GM03348 (cell line): ENCODE measurements around the gene HTATIP2.
A peak's percentile ranks its signal among the peaks of the same experiment; 100 is the strongest.
"Not testable (repeated sequence)": the region's sequence is repeated elsewhere in the genome, so short reads cannot be mapped to it uniquely, and the experiment has no call there.

ENCODE experiments used
- DNase-seq: peaks from one replicate; pipeline ENCODE4 v3.0.0; 2012; ENCODE audit warnings: low spot score

HTATIP2 gene

DNA sequence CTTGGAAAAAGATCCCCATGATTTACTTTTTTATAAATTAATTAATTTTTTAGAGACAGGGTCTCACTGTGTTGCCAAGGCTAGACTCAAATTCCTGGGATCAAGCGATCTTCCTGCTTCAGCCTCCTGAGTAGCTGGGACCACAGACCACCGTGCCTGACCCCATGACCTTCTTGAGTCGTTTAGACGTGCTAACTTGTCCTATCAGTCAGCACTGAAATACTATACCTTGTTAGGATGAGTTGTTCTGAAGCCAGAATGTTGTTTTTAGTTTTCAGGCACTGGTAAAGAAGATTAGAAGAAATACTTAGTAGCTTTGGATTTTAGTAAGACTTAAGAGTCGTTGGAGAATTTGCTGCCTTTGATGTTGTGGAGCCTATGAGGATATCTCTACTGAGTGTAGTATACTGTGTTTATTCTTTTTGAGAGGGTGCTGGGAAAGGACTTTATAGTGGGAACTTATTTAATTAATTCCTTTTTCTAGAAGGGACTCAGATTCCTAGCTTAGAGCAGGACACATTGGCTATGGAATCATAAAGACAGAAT, 8.6 kb downstream of the HTATIP2 start:
- DNase-seq, result no peak

DNA sequence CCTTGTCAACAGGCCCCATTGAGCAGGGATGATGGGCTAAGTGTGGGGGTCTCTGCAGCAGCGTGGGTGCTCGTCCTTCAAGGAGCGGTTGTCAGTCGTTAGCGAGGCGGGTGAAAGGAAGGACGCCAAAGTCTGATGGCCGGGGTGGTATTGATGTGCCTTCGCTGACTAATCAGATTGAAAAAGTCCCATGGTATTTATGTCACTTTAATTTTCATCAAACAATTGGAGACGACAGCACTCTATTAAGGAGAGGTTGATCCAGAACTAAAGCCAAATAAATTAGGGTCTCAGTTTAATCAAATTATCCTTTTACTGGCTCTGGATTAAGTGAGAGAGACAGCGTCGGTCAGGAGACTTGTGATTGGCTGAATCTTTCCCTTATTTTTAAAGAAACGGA, 9.6 kb downstream of the HTATIP2 start:
- no peak for DNase-seq

DNA sequence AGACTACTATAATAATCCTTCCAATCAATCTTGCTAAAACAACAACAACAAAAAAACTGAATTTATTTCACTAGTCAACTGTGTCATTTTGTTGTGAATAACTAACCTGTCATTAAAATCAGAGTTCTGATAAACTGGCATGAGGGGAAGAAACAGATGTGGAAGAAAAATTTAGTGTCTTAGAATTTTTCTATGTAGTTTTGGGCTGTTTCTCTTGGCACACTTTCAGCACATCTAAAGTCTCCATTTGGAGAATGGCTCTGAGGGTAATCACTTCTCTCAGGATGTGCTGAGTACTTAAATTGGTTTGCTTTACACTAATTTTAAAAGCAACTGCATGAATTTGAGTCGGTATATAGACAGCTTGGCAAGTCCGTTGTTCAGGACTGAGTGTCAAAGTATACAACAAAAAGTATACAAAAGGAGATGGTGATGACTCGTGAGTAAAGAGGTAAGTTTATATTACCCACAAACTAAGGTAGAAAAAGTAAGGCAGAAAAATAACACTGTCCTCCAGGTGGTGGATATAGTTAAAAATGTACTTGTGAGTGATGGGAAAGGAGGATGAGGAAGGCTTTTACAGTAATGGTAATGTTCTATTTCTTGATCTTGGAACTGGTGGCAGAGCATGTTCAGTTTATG, 10.2 kb downstream of the HTATIP2 start:
- DNase-seq, result no peak

DNA sequence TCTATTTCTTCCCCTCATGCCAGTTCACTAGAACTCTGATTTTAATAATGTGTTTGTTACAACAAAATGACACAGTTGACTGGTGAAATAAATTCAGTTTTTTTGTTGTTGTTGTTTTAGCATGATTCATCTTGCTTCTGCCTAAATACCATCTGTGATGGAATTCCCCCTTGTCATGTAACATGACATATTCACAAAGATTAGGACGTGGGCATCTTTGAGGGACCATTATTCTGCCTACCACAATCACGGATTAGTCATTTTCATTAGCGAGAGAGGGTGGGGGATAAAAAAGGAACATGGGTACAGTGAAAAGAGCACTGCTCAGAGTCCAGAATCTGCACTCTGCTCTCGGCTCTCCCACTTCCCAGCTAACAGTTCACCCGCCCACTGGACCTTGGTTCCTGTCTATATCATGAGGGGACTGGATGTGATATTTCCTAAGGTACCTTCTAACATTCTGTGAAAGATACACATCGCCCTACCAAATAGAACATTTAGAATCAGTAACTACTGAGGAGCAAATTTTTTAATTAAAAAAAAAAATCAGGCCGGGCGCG, 11.3 kb downstream of the HTATIP2 start:
- DNase-seq, result no peak

DNA sequence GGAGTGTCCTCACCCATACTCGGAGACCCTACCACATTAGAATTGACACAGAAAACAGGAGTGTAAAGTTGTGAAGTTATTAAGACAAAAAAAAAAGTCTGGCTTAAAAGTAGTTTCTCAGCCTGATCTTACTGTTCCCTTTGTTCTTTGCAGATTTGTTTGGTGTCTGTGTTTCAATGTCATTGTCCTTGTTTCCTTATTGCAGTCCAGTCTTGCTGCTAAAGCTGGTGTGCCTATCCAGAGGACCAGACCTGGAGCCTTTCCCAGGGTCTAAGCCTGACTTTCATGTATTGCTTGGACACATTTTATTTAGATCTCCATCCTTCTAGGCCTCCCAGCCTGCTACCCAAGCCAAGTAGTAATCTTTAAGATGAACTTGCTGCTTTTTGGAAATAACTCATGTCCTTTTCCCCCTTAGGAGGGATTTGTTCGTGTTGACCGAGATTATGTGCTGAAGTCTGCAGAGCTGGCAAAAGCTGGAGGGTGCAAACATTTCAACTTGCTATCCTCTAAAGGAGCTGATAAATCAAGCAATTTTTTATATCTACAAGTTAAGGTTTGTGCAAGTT, 12.7 kb downstream of the HTATIP2 start:
- DNase-seq, result no peak

DNA sequence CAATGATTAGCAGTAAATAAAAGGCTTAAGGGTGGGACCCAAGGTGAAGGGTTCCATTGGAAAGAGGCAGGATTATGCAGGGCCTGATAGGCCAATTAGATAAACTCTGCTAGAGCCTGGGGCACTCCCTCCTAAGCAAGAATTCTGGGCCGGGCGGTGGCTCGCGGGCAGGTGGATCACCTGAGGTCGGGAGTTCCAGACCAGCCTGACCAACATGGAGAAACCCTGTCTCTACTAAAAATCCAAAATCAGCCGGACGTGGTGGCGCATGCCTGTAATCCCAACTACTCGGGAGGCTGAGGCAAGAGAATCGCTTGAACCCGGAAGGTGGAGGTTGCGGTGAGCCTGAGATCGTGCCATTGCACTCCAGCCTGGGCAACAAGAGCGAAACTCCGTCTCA, 22.5 kb downstream of the HTATIP2 start:
- DNase-seq, result not testable (repeated sequence)

DNA sequence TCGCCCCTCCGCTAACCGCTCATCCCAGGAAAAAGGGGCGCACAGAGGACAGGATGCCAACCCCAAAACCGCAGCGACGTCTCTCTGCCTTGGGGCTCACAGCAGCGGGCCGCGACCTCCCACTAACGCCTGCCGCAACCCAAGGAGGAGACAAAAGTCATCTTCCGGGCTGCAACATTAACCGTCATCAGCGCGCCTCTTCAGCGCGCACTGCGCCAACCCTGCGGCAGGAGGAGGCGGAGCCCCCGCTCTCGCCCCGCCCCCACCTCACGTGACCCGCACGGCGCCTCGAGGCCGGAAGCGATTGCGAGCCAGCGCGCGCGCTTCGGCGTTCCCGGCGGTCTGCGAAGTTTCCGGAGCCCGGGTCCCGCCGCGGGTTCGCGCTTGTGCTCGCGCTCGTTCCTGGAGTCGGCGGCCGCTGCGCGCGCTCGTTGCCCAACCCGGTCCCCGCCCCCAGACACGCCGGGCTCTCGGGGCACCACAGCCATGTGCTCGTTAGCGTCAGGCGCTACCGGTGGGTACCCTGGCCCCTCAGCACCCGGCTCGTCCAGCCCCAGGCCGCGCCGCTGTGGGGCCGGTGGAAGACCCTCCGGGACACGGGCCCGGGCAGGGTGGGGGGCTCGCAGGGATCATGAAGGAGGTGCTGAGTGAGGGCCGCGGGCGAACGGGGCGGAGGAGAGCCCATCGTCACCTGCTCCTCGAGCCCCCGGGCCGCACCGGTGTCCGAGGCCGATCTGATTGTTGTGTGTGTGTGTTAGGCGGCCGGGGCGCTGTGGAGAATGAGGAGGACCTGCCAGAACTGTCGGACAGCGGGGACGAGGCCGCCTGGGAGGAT, 24.0 kb downstream of the HTATIP2 start, which contains the start of gene PRMT3:
Gene PRMT3 (plus strand): TSS at position 456 of the 835 bp plus-strand sequence. CDS start 31 bp downstream, at position 487.
- peak; percentile 98 for DNase-seq

DNA sequence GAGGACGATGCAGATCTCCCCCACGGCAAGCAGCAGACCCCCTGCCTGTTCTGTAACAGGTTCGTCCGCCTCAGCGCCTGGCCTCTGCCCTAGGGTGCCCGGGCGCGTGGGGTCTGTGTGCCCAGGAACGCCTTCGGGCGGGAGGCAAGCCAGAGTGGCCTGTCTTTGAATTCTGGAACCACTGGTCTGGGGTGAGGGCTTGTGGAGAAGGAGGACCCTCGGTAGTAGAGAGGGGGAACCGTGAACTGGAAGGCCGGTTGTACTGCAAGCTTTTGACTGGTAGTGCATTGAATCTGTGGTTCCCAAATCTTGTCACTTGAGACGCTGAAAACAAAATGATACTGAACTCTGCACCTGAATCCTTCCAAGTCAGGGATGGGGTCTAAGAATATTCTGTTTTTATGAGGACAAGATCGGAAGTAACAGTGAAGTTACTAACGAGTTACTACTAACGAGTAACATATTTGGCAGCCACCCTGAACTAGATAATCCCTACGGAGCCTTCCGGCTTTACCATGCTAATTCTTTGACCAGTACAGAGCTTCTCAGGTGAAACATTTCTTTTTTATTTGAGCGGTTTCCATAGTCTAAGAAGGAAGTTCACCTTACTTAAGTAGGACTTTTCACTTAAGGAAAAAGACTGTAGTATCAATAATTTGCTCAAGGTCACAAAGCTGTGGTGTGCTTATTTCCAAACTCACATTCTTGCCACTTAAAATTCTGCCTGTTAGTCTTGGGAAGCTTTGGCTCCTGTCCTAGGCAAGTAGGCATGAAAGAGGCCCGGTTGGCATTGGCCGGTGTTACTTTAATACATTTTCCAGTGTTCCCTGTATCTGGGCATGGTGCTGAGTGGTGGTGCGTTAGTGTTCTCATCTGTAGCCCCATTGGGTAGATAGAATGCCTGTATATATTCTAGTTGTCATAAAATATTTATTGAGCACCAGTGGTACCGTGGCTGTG, 24.9 kb downstream of the HTATIP2 start:
- DNase-seq, result peak; percentile 12

DNA sequence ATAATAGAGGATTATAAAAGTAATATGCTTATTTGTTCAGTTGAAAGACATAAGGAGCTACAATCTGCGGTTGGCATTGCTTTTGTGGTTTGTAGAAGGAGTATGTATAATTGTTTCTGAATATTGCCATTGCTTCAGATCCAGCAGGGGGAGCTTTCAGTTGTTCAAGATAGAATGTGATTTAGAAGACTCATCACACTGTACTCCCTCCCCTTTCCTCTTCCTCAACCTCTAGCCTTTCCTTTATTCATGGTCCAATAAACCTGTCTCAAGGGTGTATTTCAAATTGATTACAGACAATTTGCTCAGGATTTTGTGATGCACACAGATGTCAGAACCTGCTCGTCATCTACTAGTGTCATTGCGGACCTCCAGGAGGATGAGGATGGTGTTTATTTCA, 33.8 kb downstream of the HTATIP2 start:
- peak; percentile 61 for DNase-seq

DNA sequence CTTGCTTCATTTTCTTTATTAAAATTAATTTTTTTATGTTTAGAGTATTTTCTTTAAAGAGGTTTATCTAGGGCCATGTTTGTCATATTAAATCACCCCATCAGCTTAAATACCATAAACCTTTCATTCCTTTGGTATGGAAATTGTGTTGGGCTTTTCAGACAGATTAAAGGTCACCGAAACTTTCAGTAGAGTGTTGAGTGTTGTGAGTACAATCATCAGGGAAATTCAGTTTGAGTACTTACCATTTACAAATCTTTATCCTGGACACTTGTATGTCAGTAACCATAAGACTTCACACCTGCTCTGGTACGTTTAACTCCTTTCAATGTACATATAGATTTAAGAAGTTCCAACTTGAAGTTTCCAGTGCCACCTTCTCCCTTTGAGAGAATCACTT, 36.0 kb downstream of the HTATIP2 start:
- no peak for DNase-seq

DNA sequence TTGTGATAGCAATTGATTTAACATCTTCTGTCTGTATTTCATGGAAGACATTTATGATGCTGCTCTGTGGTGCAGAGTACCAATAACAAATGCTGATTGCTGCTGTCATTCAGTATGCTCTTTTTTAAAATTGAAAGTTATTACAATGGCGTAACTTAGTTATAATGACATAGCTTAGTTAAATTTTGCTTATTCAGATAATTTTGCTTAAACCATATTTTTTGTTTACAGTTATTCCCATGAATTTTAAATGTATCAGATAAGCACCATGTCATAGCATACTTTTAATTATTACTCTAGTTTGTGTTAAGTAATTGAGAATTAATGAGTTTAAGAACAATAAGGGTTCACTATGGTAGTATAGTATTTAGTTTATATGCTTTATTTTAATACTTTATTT, 39.5 kb downstream of the HTATIP2 start:
- no peak for DNase-seq

DNA sequence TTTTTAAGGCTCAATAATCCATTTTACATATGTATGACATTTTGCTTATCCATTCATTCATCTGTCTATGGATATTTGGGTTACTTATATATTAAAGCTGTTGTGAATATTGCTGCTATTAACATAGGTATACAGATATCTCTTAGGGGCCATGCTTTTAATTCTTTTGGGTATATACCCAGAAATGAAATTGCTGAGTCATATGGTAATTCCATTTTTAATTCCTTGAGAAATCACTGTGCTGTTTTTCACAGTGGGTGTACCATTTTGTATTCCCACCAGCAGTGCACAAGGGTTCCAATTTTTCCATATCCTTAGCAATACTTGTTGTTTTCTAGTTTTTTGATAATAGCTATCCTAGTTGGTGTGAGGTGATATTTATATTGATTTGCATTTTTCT, 43.0 kb downstream of the HTATIP2 start:
- no peak for DNase-seq

DNA sequence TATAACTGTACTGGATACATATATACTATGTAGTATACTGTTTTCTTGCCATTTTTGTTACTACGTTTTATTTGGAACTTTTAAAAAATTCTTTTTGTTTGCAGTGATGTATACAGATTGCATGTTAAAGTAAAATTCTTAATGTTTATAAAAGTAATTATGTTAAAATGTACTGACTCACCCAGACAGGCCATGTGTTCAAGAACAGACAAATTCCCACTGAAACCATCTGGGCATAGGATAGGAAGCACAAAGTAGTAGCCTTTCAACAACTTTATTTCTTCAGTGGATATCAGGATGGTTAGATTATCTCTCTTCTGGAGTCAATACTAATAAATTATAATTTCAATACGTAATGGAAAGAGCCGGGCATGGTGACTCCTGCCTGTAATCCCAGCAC, 43.8 kb downstream of the HTATIP2 start:
- DNase-seq, result no peak

DNA sequence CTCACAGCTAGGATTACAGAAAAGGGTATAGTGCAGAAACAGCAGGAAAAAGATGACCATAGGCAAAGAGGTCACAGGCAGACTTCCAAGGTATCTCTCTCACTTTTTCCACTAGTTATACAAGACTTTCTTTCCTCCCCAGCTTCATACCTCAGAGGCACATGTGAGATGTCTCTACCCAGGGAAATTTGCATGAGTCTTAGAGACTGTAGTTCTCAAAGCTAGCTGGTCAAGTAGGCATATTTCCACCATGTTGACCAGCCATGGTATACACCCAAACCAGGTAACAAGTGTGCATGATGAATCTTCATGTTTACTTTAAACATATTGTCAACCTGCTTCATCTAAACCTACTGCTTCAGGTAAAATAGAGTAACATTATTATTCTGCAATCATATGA, 51.9 kb downstream of the HTATIP2 start:
- DNase-seq, result no peak

DNA sequence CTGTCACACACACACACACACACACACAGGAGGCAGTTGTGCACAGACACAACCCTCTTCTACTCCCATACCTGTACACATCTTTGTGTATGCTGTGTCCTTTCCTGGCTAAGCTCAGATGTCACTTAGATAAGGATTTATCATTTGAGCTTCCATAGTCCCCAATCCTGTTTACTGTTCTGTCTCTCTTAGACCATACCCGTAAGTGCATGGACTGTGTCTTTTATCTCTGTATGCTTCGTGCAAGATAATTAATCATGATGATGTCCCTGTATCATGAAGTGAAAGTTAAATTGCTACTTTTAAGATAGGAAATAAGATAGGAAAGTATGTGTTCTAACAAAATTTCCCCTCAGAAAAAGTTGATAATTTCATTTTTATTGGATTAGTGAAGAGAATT, 54.3 kb downstream of the HTATIP2 start:
- no peak for DNase-seq

DNA sequence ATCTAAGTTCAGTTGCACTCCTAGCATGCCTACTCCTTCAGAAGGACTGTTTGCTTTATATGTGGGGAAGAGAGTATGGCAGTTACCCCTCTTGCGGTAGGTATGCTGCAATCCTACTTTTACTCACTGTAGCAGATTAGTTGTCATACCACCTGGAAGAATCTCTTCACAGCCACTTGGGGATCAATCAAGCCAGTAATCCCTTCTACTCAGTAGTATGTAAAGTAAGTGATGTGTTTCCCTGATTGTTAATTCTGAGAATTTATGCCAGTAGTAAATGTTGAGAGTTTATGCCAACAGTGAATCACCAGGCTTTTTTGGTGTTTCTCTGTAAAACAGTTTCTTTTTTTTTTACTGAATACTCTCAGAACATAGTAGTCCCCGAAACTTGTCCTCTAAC, 58.4 kb downstream of the HTATIP2 start:
- no peak for DNase-seq

DNA sequence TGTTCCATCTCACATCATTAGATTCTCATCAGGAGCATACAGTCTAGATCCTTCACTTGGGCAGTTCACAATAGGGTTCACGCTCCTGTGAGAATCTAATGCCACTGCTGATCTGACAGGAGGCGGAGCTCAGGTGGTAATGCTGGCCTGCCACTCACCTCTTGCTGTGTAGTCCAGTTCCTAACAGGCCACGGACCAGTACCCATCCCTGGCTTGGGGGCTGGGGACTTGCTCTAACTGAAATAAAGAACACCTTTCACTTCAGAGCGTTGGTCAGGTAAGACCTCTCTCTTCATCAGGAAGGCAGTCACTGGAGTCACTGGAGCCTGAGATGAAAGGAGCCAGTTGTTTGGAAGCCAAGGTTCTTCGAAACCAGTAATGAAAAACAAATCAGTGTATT, 65.7 kb downstream of the HTATIP2 start:
- DNase-seq, result no peak
